ENCODE measurements around the gene ATP9B. TPM values are rescaled to one million over a fixed set of nuclear protein-coding genes. Genes with fewer than 3 reads are reported as not detected.

Gene ATP9B
- total and polyA plus RNA-seq, 2 donors = 14.9 to 19.3 TPM

DNA sequence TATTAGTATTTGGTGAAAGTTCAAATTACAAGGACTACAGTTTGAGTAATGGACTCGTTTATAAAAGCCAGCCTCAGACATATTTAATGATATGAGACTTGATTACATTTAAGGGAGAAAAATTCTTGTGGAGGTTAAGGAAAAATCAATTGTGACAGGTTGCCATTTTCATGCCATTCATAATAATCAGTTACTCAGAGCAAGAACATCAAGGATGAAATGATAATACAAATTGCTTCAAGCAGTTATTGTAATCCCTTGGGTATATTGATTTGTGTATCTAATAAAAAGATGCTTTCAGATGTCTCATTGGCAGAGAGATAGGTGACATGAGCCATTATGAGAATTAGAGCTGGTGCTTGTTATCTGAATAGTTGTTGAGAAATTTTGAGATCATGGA lies 153.6 kb downstream of the ATP9B start:
- Histone ChIP-seq H3K4me1 (ENCODE audit: control insufficient read depth in 2 of 2, insufficient read depth in 2 of 2, low read length in 2 of 2) (no peaks in the 10 kb centered on the region), H3K4me3 (ENCODE audit: low read length in 2 of 2) (no peak overlapping the region), H3K9me3 (ENCODE audit: control insufficient read depth in 2 of 2, insufficient read depth in 1 of 2, low read length in 1 of 2) (no peaks in the 10 kb centered on the region), H3K36me3 (ENCODE audit: control insufficient read depth in 2 of 2, insufficient read depth in 2 of 2, low read length in 1 of 2) (peaks cover 0 to 2% of the 10 kb centered on the region in 2 donors), H3K27me3 (ENCODE audit: control insufficient read depth in 2 of 2, insufficient read depth in 1 of 2, low read length in 1 of 2) (no peaks in the 10 kb centered on the region), H3K27ac (ENCODE audit: low read depth in 1 of 2, low read length in 1 of 2) (no peak overlapping the region)
- DNase-seq (ENCODE audit: low read depth in 6 of 9, low spot score in 9 of 9) = no peak
- WGBS = 98% methylated on average over 1 of the region's 1 CpG

DNA sequence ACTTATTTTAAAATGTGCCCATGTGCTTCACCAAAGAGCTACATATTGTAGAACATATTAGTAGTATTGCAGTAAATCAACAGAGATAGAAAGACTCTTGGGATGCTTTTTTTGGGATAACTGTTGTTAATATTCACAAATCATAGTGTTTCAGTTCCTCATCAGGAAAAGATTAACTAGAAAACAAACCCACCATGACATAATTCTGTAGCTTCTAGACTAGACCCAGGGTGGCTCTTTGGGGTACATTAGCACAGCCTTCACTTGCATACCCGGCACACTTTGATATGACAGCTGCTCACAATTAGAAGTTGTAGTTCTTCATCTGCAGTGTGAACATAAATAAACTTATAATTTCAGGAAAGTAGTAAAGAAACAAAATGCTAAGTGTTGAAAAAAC lies 154.2 kb downstream of the ATP9B start:
- Histone ChIP-seq H3K36me3 (ENCODE audit: control insufficient read depth in 2 of 2, insufficient read depth in 2 of 2, low read length in 1 of 2) (peaks cover 0 to 2% of the 10 kb centered on the region in 2 donors), H3K4me1 (ENCODE audit: control insufficient read depth in 2 of 2, insufficient read depth in 2 of 2, low read length in 2 of 2) (no peaks in the 10 kb centered on the region), H3K4me3 (ENCODE audit: low read length in 2 of 2) (no peak overlapping the region), H3K27ac (ENCODE audit: low read depth in 1 of 2, low read length in 1 of 2) (no peak overlapping the region), H3K9me3 (ENCODE audit: control insufficient read depth in 2 of 2, insufficient read depth in 1 of 2, low read length in 1 of 2) (no peaks in the 10 kb centered on the region), H3K27me3 (ENCODE audit: control insufficient read depth in 2 of 2, insufficient read depth in 1 of 2, low read length in 1 of 2) (no peaks in the 10 kb centered on the region)
- no peak for DNase-seq (ENCODE audit: low read depth in 6 of 9, low spot score in 9 of 9)
- WGBS = 99% methylated on average over 1 of the region's 1 CpG

DNA sequence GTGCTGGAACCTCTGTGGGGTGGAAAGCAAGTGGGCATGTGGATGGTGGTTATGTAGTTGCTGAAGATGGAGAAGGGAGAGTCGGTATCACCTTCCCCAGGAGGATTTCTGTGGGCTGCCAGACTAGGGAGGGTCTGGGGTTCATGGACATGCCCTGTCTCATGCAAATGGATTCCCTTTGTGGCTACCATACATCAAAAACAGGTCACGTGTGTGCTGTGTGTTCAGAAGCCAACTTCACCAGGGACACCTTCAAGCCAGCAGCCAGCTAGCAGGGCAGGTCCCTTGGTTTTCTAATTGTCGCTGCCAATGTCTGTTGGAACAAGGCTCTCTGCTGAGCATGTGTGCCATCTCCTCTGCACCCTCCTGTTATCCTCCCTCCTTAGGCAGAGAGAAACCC lies 155.2 kb downstream of the ATP9B start:
- WGBS = 96% methylated on average over 3 of the region's 3 CpGs
- H3K4me3 ChIP-seq (ENCODE audit: low read length in 2 of 2) = no peak overlapping the region
- no peak for DNase-seq (ENCODE audit: low read depth in 6 of 9, low spot score in 9 of 9)
- H3K9me3 ChIP-seq (ENCODE audit: control insufficient read depth in 2 of 2, insufficient read depth in 1 of 2, low read length in 1 of 2) = no peaks in the 10 kb centered on the region
- H3K27me3 ChIP-seq (ENCODE audit: control insufficient read depth in 2 of 2, insufficient read depth in 1 of 2, low read length in 1 of 2) = no peaks in the 10 kb centered on the region
- H3K4me1 ChIP-seq (ENCODE audit: control insufficient read depth in 2 of 2, insufficient read depth in 2 of 2, low read length in 2 of 2) = no peaks in the 10 kb centered on the region
- H3K36me3 ChIP-seq (ENCODE audit: control insufficient read depth in 2 of 2, insufficient read depth in 2 of 2, low read length in 1 of 2) = peaks cover 0 to 2% of the 10 kb centered on the region in 2 donors
- H3K27ac ChIP-seq (ENCODE audit: low read depth in 1 of 2, low read length in 1 of 2) = no peak overlapping the region

DNA sequence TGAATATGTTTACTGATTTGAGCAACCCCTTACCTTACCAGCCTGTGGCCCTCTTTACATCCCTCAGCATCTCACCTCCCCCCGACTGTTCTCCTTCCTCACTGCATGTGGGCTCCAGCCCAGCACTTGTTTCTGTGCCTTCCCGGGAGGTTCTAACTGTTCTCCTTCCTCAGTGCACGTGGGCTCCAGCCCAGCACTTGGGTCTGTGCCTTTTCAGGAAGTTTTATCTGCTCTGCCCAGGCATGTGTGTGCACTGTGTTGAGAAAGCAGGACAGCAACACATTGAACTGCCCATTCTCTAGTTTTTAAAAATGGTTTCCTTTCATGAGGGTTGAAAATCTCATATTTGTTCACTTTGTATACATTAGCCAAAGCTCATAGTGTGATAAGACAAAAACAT lies 158.4 kb downstream of the ATP9B start:
- Histone ChIP-seq H3K4me1 (ENCODE audit: control insufficient read depth in 2 of 2, insufficient read depth in 2 of 2, low read length in 2 of 2) (no peaks in the 10 kb centered on the region), H3K27ac (ENCODE audit: low read depth in 1 of 2, low read length in 1 of 2) (no peak overlapping the region), H3K4me3 (ENCODE audit: low read length in 2 of 2) (no peak overlapping the region), H3K27me3 (ENCODE audit: control insufficient read depth in 2 of 2, insufficient read depth in 1 of 2, low read length in 1 of 2) (no peaks in the 10 kb centered on the region), H3K36me3 (ENCODE audit: control insufficient read depth in 2 of 2, insufficient read depth in 2 of 2, low read length in 1 of 2) (peaks cover 0 to 2% of the 10 kb centered on the region in 2 donors), H3K9me3 (ENCODE audit: control insufficient read depth in 2 of 2, insufficient read depth in 1 of 2, low read length in 1 of 2) (no peaks in the 10 kb centered on the region)
- DNase-seq (ENCODE audit: low read depth in 6 of 9, low spot score in 9 of 9) = no peak
- 68% methylated on average over 3 of the region's 3 CpGs for WGBS

DNA sequence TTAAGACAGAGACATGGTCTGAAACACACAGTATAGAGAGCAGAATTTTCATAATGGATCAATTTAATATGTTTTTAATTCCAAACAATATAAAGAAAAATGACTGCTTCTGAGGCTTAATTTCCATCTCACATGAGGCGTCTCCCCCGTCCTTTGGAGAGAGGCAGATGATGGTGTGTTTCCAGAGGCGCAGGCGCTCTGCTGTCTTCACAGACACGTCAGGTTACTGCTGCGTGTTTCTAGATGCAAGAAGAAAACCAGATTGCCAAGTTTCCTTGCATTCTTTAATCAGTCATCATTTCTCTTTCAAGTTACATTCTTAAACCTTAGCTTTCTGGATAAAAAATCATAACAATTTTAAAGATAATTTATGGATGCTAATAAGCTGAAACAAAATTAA lies 160.2 kb downstream of the ATP9B start:
- no peak overlapping the region for H3K27ac ChIP-seq (ENCODE audit: low read depth in 1 of 2, low read length in 1 of 2)
- no peak overlapping the region for H3K4me3 ChIP-seq (ENCODE audit: low read length in 2 of 2)
- WGBS = 98% methylated on average over 6 of the region's 6 CpGs
- no peak for DNase-seq (ENCODE audit: low read depth in 6 of 9, low spot score in 9 of 9)
- peaks cover 0 to 2% of the 10 kb centered on the region in 2 donors for H3K36me3 ChIP-seq (ENCODE audit: control insufficient read depth in 2 of 2, insufficient read depth in 2 of 2, low read length in 1 of 2)
- no peaks in the 10 kb centered on the region for H3K4me1 ChIP-seq (ENCODE audit: control insufficient read depth in 2 of 2, insufficient read depth in 2 of 2, low read length in 2 of 2)
- no peaks in the 10 kb centered on the region for H3K9me3 ChIP-seq (ENCODE audit: control insufficient read depth in 2 of 2, insufficient read depth in 1 of 2, low read length in 1 of 2)
- H3K27me3 ChIP-seq (ENCODE audit: control insufficient read depth in 2 of 2, insufficient read depth in 1 of 2, low read length in 1 of 2) = no peaks in the 10 kb centered on the region

DNA sequence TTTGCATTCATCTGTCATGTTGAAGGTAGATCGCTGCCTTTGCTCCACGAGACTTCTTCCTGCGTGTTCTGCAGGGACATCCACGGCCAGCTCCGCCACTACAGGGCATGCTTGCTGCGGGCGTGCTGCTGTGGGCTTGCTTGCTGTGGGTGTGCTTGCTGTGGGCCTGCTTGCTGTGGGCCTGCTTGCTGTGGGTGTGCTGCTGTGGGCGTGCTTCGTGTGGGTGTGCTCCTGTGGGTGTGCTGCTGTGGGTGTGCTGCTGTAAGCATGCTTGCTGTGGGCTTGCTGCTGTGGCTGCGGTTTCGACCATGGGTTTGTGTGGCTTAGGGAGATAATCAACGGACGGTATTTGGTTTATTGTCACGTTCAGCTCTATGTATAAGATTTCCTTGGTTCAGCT lies 165.2 kb downstream of the ATP9B start:
- Histone ChIP-seq H3K27ac (ENCODE audit: low read depth in 1 of 2, low read length in 1 of 2) (no peak overlapping the region), H3K36me3 (ENCODE audit: control insufficient read depth in 2 of 2, insufficient read depth in 2 of 2, low read length in 1 of 2) (peaks cover 0 to 4% of the 10 kb centered on the region in 2 donors), H3K4me3 (ENCODE audit: low read length in 2 of 2) (no peak overlapping the region), H3K4me1 (ENCODE audit: control insufficient read depth in 2 of 2, insufficient read depth in 2 of 2, low read length in 2 of 2) (no peaks in the 10 kb centered on the region), H3K27me3 (ENCODE audit: control insufficient read depth in 2 of 2, insufficient read depth in 1 of 2, low read length in 1 of 2) (no peaks in the 10 kb centered on the region), H3K9me3 (ENCODE audit: control insufficient read depth in 2 of 2, insufficient read depth in 1 of 2, low read length in 1 of 2) (no peaks in the 10 kb centered on the region)
- DNase-seq (ENCODE audit: low read depth in 6 of 9, low spot score in 9 of 9) = no peak
- 96% methylated on average over 14 of the region's 14 CpGs for WGBS

DNA sequence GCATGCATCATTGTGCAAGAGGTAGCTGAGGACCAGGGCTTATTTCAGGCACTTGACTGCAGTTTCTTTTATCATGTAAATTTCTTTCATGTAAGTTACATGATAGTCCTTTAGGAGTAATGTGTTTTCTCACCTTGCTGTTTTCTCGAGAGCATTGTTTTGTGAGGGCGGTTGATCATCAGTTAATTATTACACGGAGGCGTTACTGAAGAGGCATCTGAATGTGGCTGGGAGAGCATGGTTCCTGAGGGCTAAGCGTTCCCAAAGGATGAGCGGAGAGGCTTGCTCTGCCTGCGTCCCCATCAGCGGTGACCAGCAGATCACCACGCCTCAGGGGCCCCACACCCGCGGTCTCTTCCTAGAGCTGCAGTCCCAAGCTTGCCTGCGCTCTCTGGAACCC lies 170.4 kb downstream of the ATP9B start:
- no peak overlapping the region for H3K27ac ChIP-seq (ENCODE audit: low read depth in 1 of 2, low read length in 1 of 2)
- WGBS = 98% methylated on average over 12 of the region's 12 CpGs
- no peak for DNase-seq (ENCODE audit: low read depth in 6 of 9, low spot score in 9 of 9)
- no peaks in the 10 kb centered on the region for H3K4me1 ChIP-seq (ENCODE audit: control insufficient read depth in 2 of 2, insufficient read depth in 2 of 2, low read length in 2 of 2)
- H3K4me3 ChIP-seq (ENCODE audit: low read length in 2 of 2) = no peak overlapping the region
- H3K9me3 ChIP-seq (ENCODE audit: control insufficient read depth in 2 of 2, insufficient read depth in 1 of 2, low read length in 1 of 2) = no peaks in the 10 kb centered on the region
- H3K36me3 ChIP-seq (ENCODE audit: control insufficient read depth in 2 of 2, insufficient read depth in 2 of 2, low read length in 1 of 2) = peaks cover 0 to 4% of the 10 kb centered on the region in 2 donors
- no peaks in the 10 kb centered on the region for H3K27me3 ChIP-seq (ENCODE audit: control insufficient read depth in 2 of 2, insufficient read depth in 1 of 2, low read length in 1 of 2)

DNA sequence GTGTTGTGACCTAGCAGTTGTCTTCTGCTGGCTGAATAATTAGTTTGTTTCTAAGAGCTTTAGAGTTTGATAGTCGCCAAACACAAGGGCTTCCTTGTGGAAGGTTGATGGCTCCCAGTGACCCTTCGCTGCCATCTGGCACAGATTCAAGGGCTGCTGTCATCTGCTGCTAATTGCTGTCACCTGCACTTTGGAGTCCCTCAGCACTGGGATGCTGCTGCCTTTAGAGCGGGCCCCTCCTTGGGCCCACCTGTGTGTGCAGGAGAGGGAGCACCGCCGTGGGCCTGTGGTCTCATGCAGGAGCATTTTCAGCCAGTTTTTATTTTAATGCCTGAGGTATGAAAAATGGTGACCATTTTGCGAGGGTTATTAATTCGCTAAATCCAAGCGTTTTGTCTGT lies 172.6 kb downstream of the ATP9B start:
- Histone ChIP-seq H3K27me3 (ENCODE audit: control insufficient read depth in 2 of 2, insufficient read depth in 1 of 2, low read length in 1 of 2) (no peaks in the 10 kb centered on the region), H3K27ac (ENCODE audit: low read depth in 1 of 2, low read length in 1 of 2) (no peak overlapping the region), H3K9me3 (ENCODE audit: control insufficient read depth in 2 of 2, insufficient read depth in 1 of 2, low read length in 1 of 2) (no peaks in the 10 kb centered on the region), H3K4me1 (ENCODE audit: control insufficient read depth in 2 of 2, insufficient read depth in 2 of 2, low read length in 2 of 2) (no peaks in the 10 kb centered on the region), H3K4me3 (ENCODE audit: low read length in 2 of 2) (no peak overlapping the region), H3K36me3 (ENCODE audit: control insufficient read depth in 2 of 2, insufficient read depth in 2 of 2, low read length in 1 of 2) (peaks cover 0 to 4% of the 10 kb centered on the region in 2 donors)
- 97% methylated on average over 8 of the region's 8 CpGs for WGBS
- no peak for DNase-seq (ENCODE audit: low read depth in 6 of 9, low spot score in 9 of 9)

DNA sequence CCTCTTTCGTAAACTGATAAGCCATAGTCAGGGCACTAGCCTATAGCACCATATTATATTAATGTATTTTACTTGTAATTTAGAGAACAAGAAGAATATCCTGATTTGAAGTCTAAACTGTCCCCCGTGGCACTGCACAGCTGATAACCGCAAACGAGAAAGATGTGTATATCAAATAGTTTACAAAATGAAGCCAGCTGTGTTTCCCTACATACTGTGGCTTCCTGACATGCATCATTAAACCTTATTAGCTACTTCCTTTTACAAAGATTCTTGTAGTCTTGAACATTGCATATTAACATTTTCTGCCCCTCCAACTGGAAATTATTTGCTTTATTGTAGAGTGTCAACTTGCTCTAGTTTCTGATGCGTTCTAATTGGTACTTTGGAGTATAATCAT lies 173.1 kb downstream of the ATP9B start:
- Histone ChIP-seq H3K27me3 (ENCODE audit: control insufficient read depth in 2 of 2, insufficient read depth in 1 of 2, low read length in 1 of 2) (no peaks in the 10 kb centered on the region), H3K4me1 (ENCODE audit: control insufficient read depth in 2 of 2, insufficient read depth in 2 of 2, low read length in 2 of 2) (no peaks in the 10 kb centered on the region), H3K9me3 (ENCODE audit: control insufficient read depth in 2 of 2, insufficient read depth in 1 of 2, low read length in 1 of 2) (no peaks in the 10 kb centered on the region), H3K36me3 (ENCODE audit: control insufficient read depth in 2 of 2, insufficient read depth in 2 of 2, low read length in 1 of 2) (peaks cover 0 to 4% of the 10 kb centered on the region in 2 donors), H3K4me3 (ENCODE audit: low read length in 2 of 2) (no peak overlapping the region), H3K27ac (ENCODE audit: low read depth in 1 of 2, low read length in 1 of 2) (no peak overlapping the region)
- no peak for DNase-seq (ENCODE audit: low read depth in 6 of 9, low spot score in 9 of 9)
- 83% methylated on average over 5 of the region's 5 CpGs for WGBS

DNA sequence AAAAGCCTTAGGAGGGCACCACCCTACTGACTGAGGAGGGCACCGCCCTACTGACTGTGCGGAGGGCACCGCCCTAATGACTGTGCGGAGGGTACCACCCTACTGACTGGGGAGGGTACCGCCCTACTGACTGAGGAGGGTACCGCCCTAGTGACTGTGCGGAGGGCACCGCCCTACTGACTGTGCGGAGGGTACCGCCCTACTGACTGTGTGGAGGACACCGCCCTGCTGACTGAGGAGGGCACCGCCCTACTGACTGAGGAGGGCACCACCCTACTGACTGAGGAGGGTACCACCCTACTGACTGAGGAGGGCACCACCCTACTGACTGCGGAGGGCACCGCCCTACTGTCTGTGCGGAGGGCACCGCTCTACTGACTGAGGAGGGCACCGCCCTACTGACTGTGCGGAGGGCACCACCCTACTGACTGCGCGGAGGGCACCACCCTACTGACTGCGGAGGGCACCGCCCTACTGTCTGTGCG lies 176.4 kb downstream of the ATP9B start:
- H3K27ac ChIP-seq (ENCODE audit: low read depth in 1 of 2, low read length in 1 of 2) = no peak overlapping the region
- H3K9me3 ChIP-seq (ENCODE audit: control insufficient read depth in 2 of 2, insufficient read depth in 1 of 2, low read length in 1 of 2) = no peaks in the 10 kb centered on the region
- DNase-seq (ENCODE audit: low read depth in 6 of 9, low spot score in 9 of 9) = no peak
- H3K4me3 ChIP-seq (ENCODE audit: low read length in 2 of 2) = no peak overlapping the region
- no peaks in the 10 kb centered on the region for H3K4me1 ChIP-seq (ENCODE audit: control insufficient read depth in 2 of 2, insufficient read depth in 2 of 2, low read length in 2 of 2)
- H3K36me3 ChIP-seq (ENCODE audit: control insufficient read depth in 2 of 2, insufficient read depth in 2 of 2, low read length in 1 of 2) = no peaks in the 10 kb centered on the region
- WGBS = 95% methylated on average over 23 of the region's 23 CpGs
- no peaks in the 10 kb centered on the region for H3K27me3 ChIP-seq (ENCODE audit: control insufficient read depth in 2 of 2, insufficient read depth in 1 of 2, low read length in 1 of 2)
